Measurements from ENCODE around the gene LDLRAD3.

GRCh38 chr11:36086366-36086765 is 142.5 kb downstream of the LDLRAD3 start:
- TF ChIP-seq FOXM1 (IDR thresholded peaks at IDR 0.05; ENCODE audit: borderline replicate concordance) (no peak), FOXA1 (IDR thresholded peaks at IDR 0.05) (no peak), ZNF384 (IDR thresholded peaks at IDR 0.05) (no peak), SUZ12 (IDR thresholded peaks at IDR 0.05) (no peak), ARNT (IDR thresholded peaks at IDR 0.05) (no peak), BHLHE40 (IDR thresholded peaks at IDR 0.05; ENCODE audit: borderline replicate concordance) (no peak), PKNOX1 (IDR thresholded peaks at IDR 0.05) (no peak), NFRKB (IDR thresholded peaks at IDR 0.05) (no peak), SP1 (IDR thresholded peaks at IDR 0.05) (no peak), L3MBTL2 (conservative IDR thresholded peaks at IDR 0.05) (no peak), TARDBP (IDR thresholded peaks at IDR 0.05) (no peak), FOXK2 (IDR thresholded peaks at IDR 0.05) (no peak), HDGF (IDR thresholded peaks at IDR 0.05; ENCODE audit: borderline replicate concordance) (no peak)

Data from HEK293T (cell line).